ENCODE results near the gene ERLEC1.
"Not testable (repeated sequence)": the region's sequence is repeated elsewhere in the genome, so short reads cannot be mapped to it uniquely, and the experiment has no call there.

ERLEC1 gene

GRCh38 chr2:53784436-53784835, 2.4 kb upstream of the ERLEC1 start:
- peak; percentile 10 for DNase-seq (ENCODE audit: low spot score)

- DNase-seq (ENCODE audit: low spot score) = no peak
Measured at GRCh38 chr2:53785366-53785765, 1.5 kb upstream of the ERLEC1 start.

GRCh38 chr2:53786352-53786704, 516 bp upstream of the ERLEC1 start:
- DNase-seq (ENCODE audit: low spot score) = peak; percentile 42

GRCh38 chr2:53787614-53788289, 908 bp downstream of the ERLEC1 start:
- peak; percentile 25 for DNase-seq (ENCODE audit: low spot score)

GRCh38 chr2:53793261-53793660, 6.4 kb downstream of the ERLEC1 start:
- no peak for DNase-seq (ENCODE audit: low spot score)

GRCh38 chr2:53793821-53794220, 7.0 kb downstream of the ERLEC1 start:
- no peak for DNase-seq (ENCODE audit: low spot score)

- DNase-seq (ENCODE audit: low spot score) = no peak
Measured at GRCh38 chr2:53801547-53801946, 14.7 kb downstream of the ERLEC1 start.

- DNase-seq (ENCODE audit: low spot score) = no peak
Measured at GRCh38 chr2:53802617-53803151, 15.8 kb downstream of the ERLEC1 start.

- DNase-seq (ENCODE audit: low spot score) = no peak
Measured at GRCh38 chr2:53811601-53812000, 24.8 kb downstream of the ERLEC1 start.

GRCh38 chr2:53813151-53813550, 26.3 kb downstream of the ERLEC1 start:
- DNase-seq (ENCODE audit: low spot score) = no peak

GRCh38 chr2:53818854-53819435, 32.1 kb downstream of the ERLEC1 start:
- no peak for DNase-seq (ENCODE audit: low spot score)

- DNase-seq (ENCODE audit: low spot score) = no peak
Measured at GRCh38 chr2:53819634-53820033, 32.8 kb downstream of the ERLEC1 start.

GRCh38 chr2:53820048-53820447, 33.2 kb downstream of the ERLEC1 start:
- DNase-seq (ENCODE audit: low spot score) = no peak

- DNase-seq (ENCODE audit: low spot score) = no peak
Measured at GRCh38 chr2:53820711-53821110, 33.9 kb downstream of the ERLEC1 start.

- DNase-seq (ENCODE audit: low spot score) = no peak
Measured at GRCh38 chr2:53821810-53822209, 35.0 kb downstream of the ERLEC1 start.

GRCh38 chr2:53823639-53824038, 36.8 kb downstream of the ERLEC1 start:
- DNase-seq (ENCODE audit: low spot score) = not testable (repeated sequence)

- DNase-seq (ENCODE audit: low spot score) = no peak
Measured at GRCh38 chr2:53826030-53826410, 39.2 kb downstream of the ERLEC1 start.

- no peak for DNase-seq (ENCODE audit: low spot score)
Measured at GRCh38 chr2:53826587-53827397, 39.9 kb downstream of the ERLEC1 start.

- DNase-seq (ENCODE audit: low spot score) = no peak
Measured at GRCh38 chr2:53827398-53828175, 40.7 kb downstream of the ERLEC1 start.

GRCh38 chr2:53828331-53828730, 41.5 kb downstream of the ERLEC1 start:
- DNase-seq (ENCODE audit: low spot score) = no peak

GRCh38 chr2:53829273-53829979, 42.6 kb downstream of the ERLEC1 start:
- DNase-seq (ENCODE audit: low spot score) = no peak

- not testable (repeated sequence) for DNase-seq (ENCODE audit: low spot score)
Measured at GRCh38 chr2:53829980-53830290, 43.1 kb downstream of the ERLEC1 start.
